AG04449 (cell line): ENCODE measurements around the gene SIRPG.

ENCODE experiments used
- CTCF ChIA-PET: fragments of 350-600 bp; formaldehyde crosslinking; extraction: SDS; loops from one replicate; lab custom pipeline; 2021; ENCODE audit warnings: antibody characterized with exemption; lab: Yijun Ruan, JAX
- POLR2A ChIA-PET: fragments of 400-600, 350-600 bp; formaldehyde crosslinking; extraction: SDS; loops from one replicate; lab custom pipeline; 2020; ENCODE audit warnings: antibody characterized with exemption, inconsistent platforms; lab: Yijun Ruan, JAX
- DNase-seq: peaks from one replicate; pipeline ENCODE4 v3.0.0-alpha.2; 2010; ENCODE audit warnings: low read depth, low spot score
- H3K4me3 ChIP-seq: 2 replicates; pipeline ENCODE4 v1.5.1; 2011; ENCODE audit warnings: low read depth, mild to moderate bottlenecking, control low read depth, low read length
- TF ChIP-seq, protein P1 (sequence below): IDR thresholded peaks from one replicate; pipeline ENCODE4 v1.5.1; 2011; ENCODE audit warnings: mild to moderate bottlenecking, moderate library complexity, low read length, control low read depth, inconsistent platforms; ENCODE audit not compliant: insufficient read depth; ENCODE audit errors: missing control alignments

SIRPG gene

DNA sequence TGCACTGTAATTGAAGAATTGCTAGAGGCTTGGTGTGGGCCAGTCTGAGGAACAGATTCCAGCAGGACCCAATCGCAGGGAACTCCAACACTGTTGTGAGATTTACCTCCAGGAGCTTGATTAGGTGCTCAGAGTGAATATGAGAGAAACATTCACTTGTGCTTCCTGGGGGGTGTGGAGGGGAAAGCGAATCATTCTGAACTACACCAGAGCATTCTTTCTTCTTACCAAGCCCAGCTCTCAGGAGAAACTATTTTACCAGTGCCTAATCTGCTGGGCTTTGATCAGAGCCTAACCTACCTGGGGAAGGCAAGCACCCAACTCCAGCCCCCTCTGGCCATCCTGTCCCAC lies 30.4 kb downstream of the SIRPG start:
- TF ChIP-seq, protein P1, sequence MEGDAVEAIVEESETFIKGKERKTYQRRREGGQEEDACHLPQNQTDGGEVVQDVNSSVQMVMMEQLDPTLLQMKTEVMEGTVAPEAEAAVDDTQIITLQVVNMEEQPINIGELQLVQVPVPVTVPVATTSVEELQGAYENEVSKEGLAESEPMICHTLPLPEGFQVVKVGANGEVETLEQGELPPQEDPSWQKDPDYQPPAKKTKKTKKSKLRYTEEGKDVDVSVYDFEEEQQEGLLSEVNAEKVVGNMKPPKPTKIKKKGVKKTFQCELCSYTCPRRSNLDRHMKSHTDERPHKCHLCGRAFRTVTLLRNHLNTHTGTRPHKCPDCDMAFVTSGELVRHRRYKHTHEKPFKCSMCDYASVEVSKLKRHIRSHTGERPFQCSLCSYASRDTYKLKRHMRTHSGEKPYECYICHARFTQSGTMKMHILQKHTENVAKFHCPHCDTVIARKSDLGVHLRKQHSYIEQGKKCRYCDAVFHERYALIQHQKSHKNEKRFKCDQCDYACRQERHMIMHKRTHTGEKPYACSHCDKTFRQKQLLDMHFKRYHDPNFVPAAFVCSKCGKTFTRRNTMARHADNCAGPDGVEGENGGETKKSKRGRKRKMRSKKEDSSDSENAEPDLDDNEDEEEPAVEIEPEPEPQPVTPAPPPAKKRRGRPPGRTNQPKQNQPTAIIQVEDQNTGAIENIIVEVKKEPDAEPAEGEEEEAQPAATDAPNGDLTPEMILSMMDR = no peak
- CTCF ChIA-PET = no interaction called here
- no peak for DNase-seq
- no peak overlapping the region for H3K4me3 ChIP-seq
- POLR2A ChIA-PET = no interaction called here

DNA sequence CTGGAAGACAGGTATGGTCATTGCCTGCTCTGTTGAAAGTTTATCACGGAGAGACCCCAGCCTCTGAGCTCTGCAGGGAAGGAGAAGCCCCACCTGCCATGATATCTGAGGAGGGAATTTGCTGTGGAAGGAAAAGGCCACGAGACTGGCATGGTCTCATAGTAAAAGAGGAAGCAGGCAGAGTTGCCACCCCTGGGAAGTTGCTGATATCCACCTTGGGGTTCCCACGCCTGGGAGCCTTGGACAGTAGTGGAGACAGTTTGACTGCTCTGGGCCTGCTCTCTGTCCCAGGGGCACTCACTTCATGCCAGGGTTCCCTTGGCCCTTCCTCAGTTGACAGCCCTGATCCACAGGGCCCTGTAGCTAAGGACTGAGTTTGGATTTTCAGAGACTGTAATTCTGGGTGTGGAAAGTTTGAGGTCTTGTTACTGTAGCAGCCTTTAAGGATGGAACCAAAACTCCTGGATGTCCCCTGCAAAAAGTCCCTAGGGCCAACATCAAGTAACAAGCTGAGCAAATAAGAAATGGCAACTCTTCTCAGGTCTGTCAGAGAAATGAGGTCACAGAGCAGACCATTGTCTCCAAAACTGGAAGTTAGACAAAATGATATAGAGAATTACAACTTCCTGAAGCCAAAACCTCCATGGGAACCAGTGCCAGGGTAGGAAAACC lies 30.9 kb downstream of the SIRPG start:
- TF ChIP-seq, protein P1 = no peak
- H3K4me3 ChIP-seq = no peak overlapping the region
- DNase-seq = no peak
- CTCF ChIA-PET = no interaction called here
- POLR2A ChIA-PET = no interaction called here

DNA sequence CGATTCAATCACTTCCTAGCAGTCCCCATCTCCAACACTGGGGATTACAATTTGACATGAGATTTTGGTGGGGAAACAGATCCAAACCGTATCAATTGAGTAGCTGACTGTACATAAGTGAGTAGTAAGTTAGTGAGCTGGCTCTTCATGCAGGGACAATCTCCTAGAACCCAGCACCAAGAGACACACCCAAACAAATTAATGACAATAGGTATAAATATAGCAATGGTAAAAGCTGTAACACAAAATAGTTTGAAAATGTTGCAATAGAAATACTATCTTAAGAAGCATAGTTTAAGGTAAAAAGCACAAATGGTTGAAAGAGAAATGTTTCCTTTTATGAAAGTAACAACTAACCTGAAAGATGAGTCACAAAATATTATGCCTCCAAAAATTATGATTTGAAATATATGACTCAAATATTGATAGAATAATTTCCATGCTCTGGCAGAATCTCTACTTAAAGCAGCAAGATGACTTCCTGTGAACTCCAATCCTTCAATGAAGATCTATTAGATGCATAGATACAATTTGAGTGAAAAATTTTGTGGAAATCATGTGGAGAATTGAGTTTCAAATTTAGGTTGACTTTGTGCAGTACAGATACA lies 32.4 kb downstream of the SIRPG start:
- POLR2A ChIA-PET = no interaction called here
- H3K4me3 ChIP-seq = no peak overlapping the region
- TF ChIP-seq, protein P1 = no peak
- CTCF ChIA-PET = no interaction called here
- no peak for DNase-seq

DNA sequence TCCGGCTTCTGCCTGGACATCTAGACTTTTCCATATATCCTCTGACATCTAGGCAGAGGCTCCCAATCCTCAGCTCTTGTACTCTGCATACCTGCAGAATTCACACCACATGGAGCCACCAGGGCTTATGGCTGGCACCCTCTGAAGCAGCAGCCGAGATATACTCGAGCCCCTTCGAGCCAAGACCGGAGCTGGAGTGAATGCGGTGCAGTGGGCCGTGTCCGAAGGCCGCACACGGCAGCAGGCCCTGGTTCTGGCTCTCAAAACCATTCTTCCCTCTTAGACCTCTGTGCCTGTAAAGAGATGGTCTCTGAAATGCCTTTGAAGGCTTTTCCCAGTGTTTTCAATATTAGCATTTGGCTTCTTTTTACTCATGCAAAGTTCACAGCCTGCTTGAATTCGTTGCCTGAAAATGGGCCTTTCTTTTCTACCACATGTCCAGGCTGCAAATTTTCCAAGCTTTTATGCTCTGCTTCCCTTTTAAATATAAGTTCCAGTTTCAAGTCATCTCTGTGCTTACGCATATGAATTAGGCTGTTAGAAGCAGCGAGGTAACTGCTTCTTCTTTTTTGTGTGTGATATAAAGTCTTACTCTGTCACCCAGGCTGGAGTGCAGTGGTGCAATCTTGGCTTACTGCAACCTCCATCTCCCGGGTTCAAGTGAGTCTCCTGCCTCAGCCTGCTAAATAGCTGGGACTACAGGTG lies 33.9 kb downstream of the SIRPG start:
- CTCF ChIA-PET = no interaction called here
- POLR2A ChIA-PET = no interaction called here
- no peak overlapping the region for H3K4me3 ChIP-seq
- TF ChIP-seq, protein P1 = no peak
- DNase-seq = no peak

DNA sequence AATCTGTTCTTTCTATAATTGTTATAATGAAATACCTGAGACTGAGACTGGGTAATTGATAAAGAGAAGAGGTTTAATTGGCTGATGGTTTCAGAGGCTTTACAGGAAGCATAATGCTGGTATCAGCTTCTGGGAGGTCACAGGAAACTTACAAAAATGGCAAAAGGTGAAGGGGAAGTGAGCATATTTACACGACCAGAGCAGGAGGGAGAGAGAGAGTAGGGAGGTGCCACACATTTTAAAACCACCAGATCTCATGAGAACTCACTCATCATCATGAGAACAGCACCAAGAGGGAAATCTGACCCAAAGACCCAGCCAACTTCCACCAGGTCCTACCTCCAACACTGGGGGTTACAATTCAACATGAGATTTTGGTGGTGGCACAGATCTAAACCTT lies 35.1 kb downstream of the SIRPG start:
- no peak for DNase-seq
- no peak overlapping the region for H3K4me3 ChIP-seq
- ChIA-PET POLR2A (no interaction called here), CTCF (no interaction called here)
- TF ChIP-seq, protein P1 = no peak

DNA sequence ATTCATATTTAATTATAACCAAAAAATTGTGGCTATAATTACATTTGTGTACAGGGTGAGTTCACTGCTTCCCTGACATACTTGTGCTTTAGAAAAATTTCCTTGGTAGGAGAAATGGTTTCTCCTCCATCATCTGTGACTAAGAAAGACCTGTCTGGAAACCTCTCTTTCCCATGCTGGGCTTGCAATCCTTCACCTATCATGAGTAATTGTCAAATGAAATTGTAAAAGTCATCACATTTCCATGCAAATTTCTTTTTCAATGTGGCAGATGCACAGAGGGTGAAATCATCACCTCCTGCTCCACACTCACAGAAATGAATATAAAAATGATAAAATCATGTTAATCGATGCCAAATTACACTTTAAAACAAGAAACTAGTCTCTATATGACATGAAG lies 36.3 kb downstream of the SIRPG start:
- DNase-seq = no peak
- ChIA-PET CTCF (no interaction called here), POLR2A (no interaction called here)
- TF ChIP-seq, protein P1 = no peak
- H3K4me3 ChIP-seq = no peak overlapping the region
